ENCODE results near the gene AFAP1.

DNA sequence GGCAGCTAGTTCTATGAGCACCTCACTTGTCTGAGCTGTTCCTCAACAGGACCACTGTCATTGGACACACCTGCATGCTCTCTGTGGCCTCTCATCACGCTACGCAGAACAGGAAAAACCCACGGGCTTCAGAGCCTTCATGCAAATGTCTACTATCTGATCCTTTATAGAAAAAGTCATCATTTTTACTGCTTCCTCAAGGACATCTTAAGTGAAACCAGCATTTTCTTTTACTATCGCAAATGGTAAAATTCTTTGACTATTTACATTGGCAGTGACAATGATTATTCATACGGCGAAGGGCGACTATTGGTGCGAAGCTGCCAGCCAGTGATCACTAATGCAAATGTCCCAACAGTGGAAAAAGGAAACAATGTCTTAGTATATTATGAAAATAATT lies 147.0 kb downstream of the AFAP1 start:
- TF ChIP-seq, protein P1, sequence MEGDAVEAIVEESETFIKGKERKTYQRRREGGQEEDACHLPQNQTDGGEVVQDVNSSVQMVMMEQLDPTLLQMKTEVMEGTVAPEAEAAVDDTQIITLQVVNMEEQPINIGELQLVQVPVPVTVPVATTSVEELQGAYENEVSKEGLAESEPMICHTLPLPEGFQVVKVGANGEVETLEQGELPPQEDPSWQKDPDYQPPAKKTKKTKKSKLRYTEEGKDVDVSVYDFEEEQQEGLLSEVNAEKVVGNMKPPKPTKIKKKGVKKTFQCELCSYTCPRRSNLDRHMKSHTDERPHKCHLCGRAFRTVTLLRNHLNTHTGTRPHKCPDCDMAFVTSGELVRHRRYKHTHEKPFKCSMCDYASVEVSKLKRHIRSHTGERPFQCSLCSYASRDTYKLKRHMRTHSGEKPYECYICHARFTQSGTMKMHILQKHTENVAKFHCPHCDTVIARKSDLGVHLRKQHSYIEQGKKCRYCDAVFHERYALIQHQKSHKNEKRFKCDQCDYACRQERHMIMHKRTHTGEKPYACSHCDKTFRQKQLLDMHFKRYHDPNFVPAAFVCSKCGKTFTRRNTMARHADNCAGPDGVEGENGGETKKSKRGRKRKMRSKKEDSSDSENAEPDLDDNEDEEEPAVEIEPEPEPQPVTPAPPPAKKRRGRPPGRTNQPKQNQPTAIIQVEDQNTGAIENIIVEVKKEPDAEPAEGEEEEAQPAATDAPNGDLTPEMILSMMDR (conservative IDR thresholded peaks at IDR 0.05; ENCODE audit: low read length), result no peak
- no peak for TF ChIP-seq EZH2phosphoT487 (IDR thresholded peaks at IDR 0.05; ENCODE audit: borderline replicate concordance)

Measured in Loucy (cell line).